ENCODE data around the gene ZNF787. TPM values are rescaled to one million over a fixed set of nuclear protein-coding genes. Genes with fewer than 3 reads are reported as not detected.

The ZNF787 gene
- total RNA-seq, 1 experiment from 2014 or later: 54.6 TPM

- H3K27me3 Mint-ChIP-seq (ENCODE audit: low read depth): no peaks in the 10 kb centered on the region
- peaks cover 25% of the 10 kb centered on the region in 2 experiments for H3K4me1 Mint-ChIP-seq
- H4K5ac ChIP-seq (ENCODE audit: insufficient read length, low read depth, low read length): no peak overlapping the region
- H2BK12ac ChIP-seq (ENCODE audit: insufficient read length, low read depth, low read length): no peak overlapping the region
- H3K4me2 ChIP-seq (ENCODE audit: insufficient read depth, insufficient read length, low read length): peak overlapping the region; percentile 88
- DNase-seq: no peak
- peaks cover 3% of the 10 kb centered on the region; the same call in 1 of the 2 replicates for H3K4me1 ChIP-seq (ENCODE audit: insufficient read depth, low read length)
- no CpG with 5 or more reads among the region's 26 CpGs for WGBS (ENCODE audit: extremely low coverage, insufficient read length, low lambda C conversion rate)
- peak overlapping the region in 2 of 3 experiments; percentile 23 to 98; a peak in 2 of 7 replicates for H3K27ac Mint-ChIP-seq
- H3K56ac ChIP-seq (ENCODE audit: insufficient read length, low read depth, low read length): no peak overlapping the region
- no peaks in the 10 kb centered on the region for H3K27me3 ChIP-seq (ENCODE audit: insufficient read depth, low read length)
- H2BK120ac ChIP-seq (ENCODE audit: low read depth, low read length, poor library complexity, severe bottlenecking): no peak overlapping the region
- no peak overlapping the region for H4K91ac ChIP-seq (ENCODE audit: insufficient read length, low read depth, low read length)
- TF ChIP-seq CTCF (conservative IDR thresholded peaks at IDR 0.05): no peak
- peaks cover 13% of the 10 kb centered on the region for H3K23me2 ChIP-seq (ENCODE audit: insufficient read length, low read depth, low read length, poor library complexity, severe bottlenecking)
- H3K79me1 ChIP-seq (ENCODE audit: insufficient read depth, low read depth, low read length, poor library complexity, severe bottlenecking): no peaks in the 10 kb centered on the region
- H3K27ac ChIP-seq (ENCODE audit: insufficient read length, low read depth, low read length): no peak overlapping the region
- no peak overlapping the region for H3K14ac ChIP-seq (ENCODE audit: insufficient read depth, low read length)
- H3K4ac ChIP-seq (ENCODE audit: low read depth, low read length): no peak overlapping the region
- H3K79me2 ChIP-seq (ENCODE audit: insufficient read depth, low read length): peaks cover 4% of the 10 kb centered on the region; the same call in 1 of the 2 replicates
- H2AFZ ChIP-seq (ENCODE audit: low read length): no peak overlapping the region
- H3K36me3 Mint-ChIP-seq (ENCODE audit: insufficient read depth in 1 of 3, low read depth in 3 of 3): peaks cover 0 to 4% (median under 1%) of the 10 kb centered on the region in 3 experiments; a peak in 4 of 7 replicates
- H2BK5ac ChIP-seq (ENCODE audit: insufficient read length, low read length): no peak overlapping the region
- H3K9me3 Mint-ChIP-seq: 0 out of 5 replicates have a peak, but pooled peaks cover 0 to 2% of the 10 kb centered on the region in 2 experiments
- H3K18ac ChIP-seq (ENCODE audit: insufficient read length, low read depth, low read length): peak overlapping the region; percentile 20
- no peak overlapping the region for H2AK5ac ChIP-seq (ENCODE audit: insufficient read length, low read length)
- H3K9ac ChIP-seq (ENCODE audit: extremely low read depth, insufficient read length, low read length): peak overlapping the region; percentile 68
- no peak overlapping the region for H2BK20ac ChIP-seq (ENCODE audit: low read depth, low read length, poor library complexity, severe bottlenecking)
- no peak overlapping the region for H3T11ph ChIP-seq (ENCODE audit: low read length)
- no peak overlapping the region for H3K23ac ChIP-seq (ENCODE audit: insufficient read length, low read depth, low read length)
- H3K4me3 Mint-ChIP-seq: peak overlapping the region; percentile 79 to 85
- H2BK15ac ChIP-seq (ENCODE audit: low read depth, low read length): no peak overlapping the region
- no peaks in the 10 kb centered on the region for H4K20me1 ChIP-seq (ENCODE audit: control insufficient read depth, insufficient read depth, insufficient read length)
- no peak overlapping the region for H4K8ac ChIP-seq (replicated peaks; ENCODE audit: insufficient read length, low read depth, low read length)
- H3K9me3 ChIP-seq (ENCODE audit: control insufficient read depth, low read depth, low read length): no peaks in the 10 kb centered on the region
These were observed 20.4 kb upstream of the ZNF787 start for GRCh38 chr19:56141417-56141993.
